ENCODE data around the gene PRXL2B.
"Not testable (repeated sequence)": the region's sequence is repeated elsewhere in the genome, so short reads cannot be mapped to it uniquely, and the experiment has no call there.

Gene PRXL2B

DNA sequence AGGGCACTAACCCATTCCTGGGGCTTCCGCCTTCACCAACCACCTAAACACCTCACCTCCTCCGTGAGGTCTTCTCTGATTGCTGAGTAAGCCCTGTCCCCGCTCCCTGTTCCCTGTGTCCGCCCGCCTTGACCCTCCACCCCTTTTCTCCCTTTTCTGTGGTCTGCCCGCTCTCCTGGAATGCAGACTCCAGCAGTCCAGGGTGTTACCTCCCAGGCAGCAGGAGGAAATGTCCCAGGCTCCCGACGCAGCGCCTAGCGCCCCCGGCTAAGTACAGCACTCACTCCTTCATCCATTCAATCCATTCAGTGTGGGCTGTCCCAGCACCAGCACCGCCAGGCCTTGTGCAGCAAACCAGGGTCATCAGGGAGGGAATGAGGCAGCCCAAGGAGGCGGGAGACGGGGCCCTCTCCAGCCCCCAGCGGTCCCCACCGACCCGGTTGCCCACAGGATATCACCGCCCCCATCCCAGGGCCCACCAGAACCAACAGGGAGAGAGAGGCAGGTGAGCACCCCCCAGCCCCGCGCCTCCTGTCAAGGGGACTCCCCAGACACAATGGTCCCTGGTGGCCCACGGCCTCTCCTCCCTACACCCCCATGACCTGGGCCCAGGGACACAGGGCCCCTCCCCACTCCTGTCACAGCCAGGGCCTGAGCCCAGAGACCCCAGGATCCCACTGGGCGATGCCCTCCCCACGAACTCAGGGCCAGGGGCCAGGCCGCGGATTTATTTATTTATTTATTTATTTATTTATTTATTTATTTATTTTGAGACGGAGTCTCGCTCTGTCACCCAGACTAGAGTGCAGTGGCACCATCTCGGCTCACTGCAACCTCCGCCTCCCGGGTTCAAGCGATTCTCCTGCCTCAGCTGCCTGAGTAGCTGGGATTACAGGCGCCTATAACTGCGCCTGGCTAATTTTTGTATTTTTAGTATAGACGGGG lies 20.2 kb upstream of the PRXL2B start:
- no peak for DNase-seq

DNA sequence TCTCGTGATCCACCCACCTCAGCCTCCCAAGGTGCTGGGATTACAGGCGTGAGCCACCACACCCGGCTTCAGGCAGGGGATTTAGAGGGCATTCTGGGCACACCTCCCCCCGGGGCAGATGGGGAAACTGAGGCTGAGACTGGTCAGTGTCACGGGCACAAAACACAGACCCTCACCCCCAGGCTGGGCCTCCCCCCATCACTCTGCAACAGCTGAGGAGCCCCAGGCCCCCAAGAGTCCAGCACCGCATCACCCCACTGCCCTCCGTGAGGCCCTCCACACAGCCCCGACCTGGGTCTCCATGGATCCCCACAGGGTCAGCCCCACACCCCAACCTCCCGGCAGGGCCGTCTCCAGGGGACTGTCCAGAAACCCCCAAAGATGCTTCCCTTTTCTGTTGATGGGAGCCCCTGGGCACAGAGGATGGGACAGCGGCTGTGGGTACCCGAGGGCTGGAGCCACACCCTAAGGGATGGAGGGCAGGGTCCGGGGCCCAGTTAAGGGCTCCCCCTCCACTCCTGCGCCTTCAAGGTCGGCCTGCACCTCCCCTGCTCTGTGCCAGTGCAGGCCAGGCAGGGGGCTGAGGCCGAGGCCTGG lies 19.4 kb upstream of the PRXL2B start:
- no peak for DNase-seq

- not testable (repeated sequence) for DNase-seq
Measured at GRCh38 chr1:2568187-2568816, 18.3 kb upstream of the PRXL2B start.

- no peak for DNase-seq
Measured at GRCh38 chr1:2569060-2569459, 17.5 kb upstream of the PRXL2B start.

DNA sequence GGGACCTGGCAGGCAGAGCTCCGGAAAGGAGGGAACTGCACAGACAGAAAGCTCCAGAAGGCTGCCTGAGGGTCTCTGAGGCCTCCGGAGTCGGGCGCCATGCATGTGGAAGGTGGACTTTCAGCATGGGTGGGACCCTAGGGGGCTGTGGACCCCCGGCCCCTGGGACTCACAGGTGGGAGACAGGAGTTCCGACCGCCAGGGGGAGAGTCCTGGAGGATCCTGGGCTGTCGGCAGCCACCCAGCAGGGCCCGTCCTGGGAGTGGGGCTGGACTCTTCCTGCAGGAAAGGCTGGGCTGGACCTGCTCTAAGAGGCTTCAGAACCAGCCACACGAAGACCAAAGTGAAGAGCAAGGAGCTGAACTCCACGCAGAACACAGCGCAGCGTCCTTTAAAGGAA lies 16.9 kb upstream of the PRXL2B start:
- DNase-seq = not testable (repeated sequence)

GRCh38 chr1:2570332-2570731 lies 16.2 kb upstream of the PRXL2B start:
- no peak for DNase-seq

DNA sequence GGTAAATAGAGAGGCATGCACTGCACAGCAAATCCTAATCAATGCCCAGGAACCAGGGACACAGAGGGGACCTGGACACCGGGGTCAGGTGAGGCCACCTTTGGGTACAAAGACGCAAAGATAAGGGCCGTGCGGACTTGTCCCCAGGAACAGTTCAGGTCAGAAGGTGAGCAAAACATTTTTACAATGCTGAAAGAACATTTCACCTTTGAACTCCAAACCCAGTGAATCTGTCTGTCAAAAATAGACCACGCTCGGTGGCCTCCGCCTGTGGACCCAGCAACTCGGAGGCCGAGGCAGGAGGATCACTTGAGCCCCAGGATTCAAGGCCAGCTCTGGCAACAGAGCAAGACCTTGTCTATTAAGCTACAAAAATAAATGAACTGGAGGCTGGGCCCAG lies 15.2 kb upstream of the PRXL2B start:
- DNase-seq = no peak

DNA sequence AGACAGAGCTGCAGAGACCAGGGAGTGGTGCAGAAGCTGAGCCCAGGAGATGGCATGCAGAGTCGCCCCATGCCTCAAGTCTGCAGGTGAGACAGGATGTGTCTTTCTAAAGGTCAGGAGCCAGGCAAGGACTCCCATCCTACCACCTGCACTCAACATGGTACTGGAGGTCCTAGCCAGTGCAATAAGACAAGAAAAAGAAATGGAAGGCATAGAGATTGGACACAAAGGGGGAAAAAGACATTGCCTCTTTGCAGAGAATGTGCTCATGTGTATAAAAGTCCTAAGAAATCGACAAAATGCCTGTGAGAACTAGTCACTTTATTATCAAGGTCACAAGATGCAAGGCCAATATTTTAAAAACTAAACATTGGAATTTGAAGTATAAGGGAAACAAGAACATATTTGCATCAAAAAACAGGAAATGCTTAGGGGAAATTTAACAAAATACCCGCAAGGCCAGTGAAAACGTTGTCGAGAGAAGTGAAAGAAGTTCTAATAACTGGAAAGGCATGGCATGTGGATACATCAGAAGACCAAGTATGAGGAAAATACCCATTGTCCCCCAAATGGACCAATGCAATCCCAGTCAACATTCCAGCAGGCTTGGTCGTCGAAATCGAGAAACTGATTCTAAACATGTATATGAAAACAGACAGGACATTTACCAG lies 13.2 kb upstream of the PRXL2B start:
- DNase-seq = no peak

GRCh38 chr1:2574350-2574749 lies 12.2 kb upstream of the PRXL2B start:
- no peak for DNase-seq

GRCh38 chr1:2575801-2576663 lies 10.5 kb upstream of the PRXL2B start:
- DNase-seq = no peak

DNA sequence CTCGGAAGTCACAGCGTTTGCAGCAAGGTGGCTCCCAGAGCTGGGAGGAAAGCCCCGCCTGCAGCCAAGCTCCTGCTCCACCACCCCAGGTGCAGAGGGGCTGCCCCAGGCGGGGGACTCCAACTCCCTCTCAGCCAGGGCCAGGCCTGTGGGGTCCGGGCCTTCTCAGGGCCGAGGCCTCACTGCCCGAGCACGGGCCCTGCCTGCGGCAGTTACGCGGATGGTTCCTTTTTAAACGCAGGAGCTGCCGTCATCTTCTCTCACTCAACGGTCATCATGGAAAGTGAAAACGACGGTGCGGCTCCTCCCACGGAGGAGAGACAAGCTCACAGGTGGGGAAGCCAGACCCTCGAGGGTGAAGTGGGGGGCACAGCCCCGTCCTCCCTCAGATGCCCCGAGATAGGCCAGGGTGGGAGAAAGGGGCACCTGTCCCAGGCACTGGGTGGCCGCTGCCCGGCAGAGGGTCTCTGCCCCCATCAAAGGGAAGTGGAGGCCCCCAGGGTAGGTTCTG lies 9.0 kb upstream of the PRXL2B start:
- DNase-seq = not testable (repeated sequence)

- DNase-seq = no peak
Measured at GRCh38 chr1:2578758-2579118, 7.8 kb upstream of the PRXL2B start.

DNA sequence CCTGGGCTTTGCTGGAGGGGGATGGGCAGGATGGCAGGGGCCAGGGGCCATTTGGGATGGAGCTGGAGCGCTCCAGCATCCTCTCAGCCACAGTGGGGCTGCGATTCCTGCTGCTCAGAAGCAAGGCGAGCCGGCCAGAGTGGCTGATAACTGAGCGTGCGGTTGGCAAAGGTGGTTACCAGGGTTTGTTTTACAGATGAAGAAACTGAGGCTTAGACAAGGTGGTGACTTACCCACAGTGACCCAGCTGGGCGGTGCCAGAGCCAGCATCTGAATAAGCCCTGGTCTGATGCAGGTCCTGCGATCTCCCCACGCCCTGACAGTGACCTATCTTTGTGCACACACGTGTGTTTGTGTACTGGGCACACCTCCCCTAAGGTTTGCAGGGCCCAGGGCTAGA lies 5.9 kb upstream of the PRXL2B start:
- DNase-seq = no peak

DNA sequence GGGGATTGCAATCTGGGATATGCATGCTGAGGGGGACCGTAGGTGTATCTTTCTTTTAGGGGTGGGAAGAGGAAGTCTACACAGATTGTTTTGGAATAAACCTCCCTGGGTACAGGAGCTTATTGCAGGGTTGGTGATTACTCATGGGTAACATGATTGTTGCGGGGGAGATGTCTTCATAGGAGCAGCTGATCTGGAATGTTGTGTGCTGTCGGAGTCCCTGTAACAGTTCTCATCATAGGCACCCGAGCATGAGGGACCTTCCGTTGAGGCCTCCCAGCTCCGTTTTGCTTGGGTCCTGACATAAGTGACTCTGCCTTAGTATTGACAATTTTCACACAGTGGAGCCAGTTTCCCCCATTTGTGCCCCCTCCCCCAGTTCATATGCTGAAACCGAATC lies 4.2 kb upstream of the PRXL2B start:
- DNase-seq = no peak

DNA sequence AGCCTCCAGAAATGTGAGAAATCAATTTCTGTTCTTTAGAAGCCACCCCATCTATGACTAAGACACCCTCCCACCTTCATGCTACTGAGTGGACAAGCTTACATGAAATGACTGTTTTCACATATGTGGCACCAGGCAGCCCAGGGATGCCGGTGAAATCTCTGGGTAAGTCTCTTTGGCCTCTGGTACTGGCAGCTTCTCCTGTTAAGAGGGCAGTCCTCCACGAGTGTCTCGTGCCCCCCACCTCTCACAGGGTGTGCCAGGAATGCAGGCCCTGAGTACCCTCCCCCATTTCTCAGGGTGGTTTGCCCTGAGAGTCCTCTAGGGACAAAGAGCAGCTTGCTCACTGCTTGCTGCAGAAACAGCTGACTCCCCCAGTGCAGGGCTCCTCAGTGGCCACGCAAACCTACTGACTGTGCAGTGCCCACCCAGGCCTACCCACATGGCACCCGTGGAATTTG lies 3.2 kb upstream of the PRXL2B start:
- DNase-seq = no peak

DNA sequence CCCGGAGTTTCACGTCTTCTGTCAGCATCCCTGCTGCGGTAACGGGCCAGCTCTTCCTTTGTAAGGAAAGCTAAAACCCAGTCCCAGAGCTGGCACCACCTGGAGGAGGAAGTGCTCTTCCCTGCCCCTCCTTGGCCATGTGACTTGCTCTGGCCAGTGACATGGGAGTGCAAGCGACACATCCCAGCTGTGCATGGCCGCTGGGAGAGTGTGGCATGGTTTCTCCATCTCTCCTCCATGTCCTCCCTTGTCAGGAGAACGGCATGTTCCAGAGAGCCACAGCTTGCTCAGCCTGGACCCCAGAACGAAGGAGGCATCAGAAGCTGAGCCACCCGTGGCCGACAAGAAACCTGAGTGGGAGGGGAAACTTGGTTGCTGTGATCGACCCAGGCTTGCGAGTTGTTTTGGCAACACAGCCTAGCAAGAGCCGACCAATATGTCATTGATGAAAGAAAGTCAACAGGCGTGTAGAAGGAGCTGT lies 2.7 kb upstream of the PRXL2B start:
- DNase-seq = peak; percentile 59

DNA sequence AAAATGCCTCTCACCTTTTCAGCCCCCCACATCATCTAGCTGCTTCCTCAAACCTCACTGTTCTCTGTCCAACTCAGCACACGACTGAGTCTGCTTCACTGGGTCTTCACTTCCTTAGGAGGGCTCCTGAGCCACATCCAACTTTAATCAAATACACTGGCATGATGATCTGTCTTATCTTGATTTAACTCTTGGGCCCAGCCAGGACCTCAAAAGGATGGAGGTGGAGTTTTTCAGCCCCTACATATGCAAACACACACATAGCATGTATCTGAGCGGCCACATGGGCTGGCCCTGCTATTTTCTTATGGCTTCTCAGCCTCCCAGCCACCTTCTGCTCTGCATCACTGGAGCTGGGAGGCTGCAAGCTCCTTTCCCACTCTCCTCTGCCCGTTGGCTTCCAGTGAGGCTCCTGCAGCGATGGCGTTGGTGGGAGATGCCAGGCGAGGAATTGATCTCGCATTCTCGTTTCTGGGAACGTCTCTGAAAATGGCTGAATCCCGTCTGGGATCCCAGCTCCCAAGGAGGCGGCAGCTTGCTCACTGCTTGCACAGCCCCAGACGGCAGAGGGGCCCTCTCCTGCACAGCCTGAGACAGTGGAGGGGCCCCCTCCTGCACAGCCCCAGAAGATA lies 1.8 kb upstream of the PRXL2B start:
- DNase-seq = no peak

GRCh38 chr1:2585318-2586092 lies 1.1 kb upstream of the PRXL2B start:
- DNase-seq = peak; percentile 20

DNA sequence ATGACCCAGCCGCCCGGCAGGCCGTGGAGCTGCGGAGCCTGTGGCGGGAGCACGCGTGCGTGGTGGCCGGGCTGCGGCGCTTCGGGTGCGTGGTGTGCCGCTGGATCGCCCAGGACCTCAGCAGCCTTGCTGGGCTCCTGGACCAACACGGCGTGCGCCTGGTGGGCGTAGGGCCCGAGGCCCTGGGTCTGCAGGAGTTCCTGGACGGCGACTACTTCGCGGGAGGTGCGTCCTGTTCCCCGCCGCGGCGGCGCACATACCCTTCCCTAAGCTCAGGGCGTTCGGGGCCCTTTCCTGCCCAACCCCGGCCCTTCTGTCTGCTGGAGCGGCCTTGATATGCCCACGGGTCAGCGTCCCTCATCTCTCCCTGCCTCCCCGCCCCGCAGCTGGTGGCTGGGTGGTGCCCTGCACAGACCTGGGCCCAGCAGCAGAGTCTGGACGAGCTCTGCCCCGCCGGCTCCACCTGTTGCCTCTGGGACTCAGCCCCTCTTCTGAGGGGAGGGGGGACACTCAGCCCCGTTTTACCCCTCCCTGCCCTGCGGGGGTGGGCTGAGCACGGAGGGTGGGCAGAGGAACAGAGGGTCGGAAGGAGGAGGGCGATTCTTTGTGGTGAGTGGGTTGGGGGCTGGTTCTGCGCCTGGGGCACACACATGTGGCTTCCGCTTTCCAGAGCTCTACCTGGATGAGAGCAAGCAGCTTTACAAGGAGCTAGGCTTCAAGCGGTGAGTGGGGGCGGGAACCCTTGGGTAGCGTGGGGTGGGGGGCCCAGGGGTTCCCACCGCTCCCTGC lies 688 bp downstream of the PRXL2B start:
- peak; percentile 52 for DNase-seq
